Sigmoid colon (tissue), 7 donors: ENCODE measurements around the gene COMP. TPM values are rescaled to one million over a fixed set of nuclear protein-coding genes. Genes with fewer than 3 reads are reported as not detected.
"Not testable (repeated sequence)": the region's sequence is repeated elsewhere in the genome, so short reads cannot be mapped to it uniquely, and the experiment has no call there.

ENCODE experiments used
- DNase-seq: peaks from one replicate; pipeline ENCODE4 v3.0.0-alpha.2; 2019
- H3K27ac ChIP-seq, 4 donors: fragments of 200-600 bp; sonication (generic); one replicate each; pipeline ENCODE4 v1.5.1; 2016 to 2019; ENCODE audit warnings: mild to moderate bottlenecking in 1 of 4
- H3K27me3 ChIP-seq, 3 donors: fragments of 200-600 bp; sonication (generic); one replicate each; pipeline ENCODE4 v1.5.1; 2019; ENCODE audit warnings: mild to moderate bottlenecking in 1 of 3
- H3K36me3 ChIP-seq, 4 donors: fragments of 200-600 bp; sonication (generic); one replicate each; pipeline ENCODE4 v1.5.1; 2016 to 2019
- H3K4me1 ChIP-seq, 4 donors: fragments of 200-600 bp; sonication (generic); one replicate each; pipeline ENCODE4 v1.5.1; 2017 to 2019
- H3K4me3 ChIP-seq, 4 donors: fragments of 200-600 bp; sonication (generic); one replicate each; pipeline ENCODE4 v1.5.1; 2017 to 2019; ENCODE audit warnings: mild to moderate bottlenecking in 2 of 4, moderate library complexity in 1 of 4
- H3K9me3 ChIP-seq, 4 donors: fragments of 200-600 bp in 3 of 4; sonication (generic) in 3 of 4; one replicate each; pipeline versions ENCODE4 v1.5.1 to v1.6.1; 2013 to 2019
- CTCF ChIP-seq, 4 experiments: fragments of 450-650 bp in 3 of 4; fragments of 200-600 bp in 1 of 4; IDR thresholded peaks; one replicate each; pipeline ENCODE4 v1.5.1; 2016 to 2019; ENCODE audit warnings: antibody characterized with exemption in 4 of 4, mild to moderate bottlenecking in 3 of 4, moderate library complexity in 2 of 4
- EP300 ChIP-seq, 4 donors: sonication (generic); formaldehyde crosslinking; IDR thresholded peaks; one replicate each; pipeline ENCODE4 v1.6.1; 2017; ENCODE audit warnings: antibody characterized with exemption in 4 of 4
- POLR2A ChIP-seq, 2 donors: fragments of 450-650 bp; IDR thresholded peaks; one replicate each; pipeline ENCODE4 v1.6.1; 2016; ENCODE audit warnings: antibody characterized with exemption in 2 of 2, mild to moderate bottlenecking in 2 of 2, moderate library complexity in 2 of 2
- POLR2AphosphoS5 ChIP-seq, 4 donors: sonication (generic); formaldehyde crosslinking; IDR thresholded peaks; one replicate each; pipeline ENCODE4 v1.6.1; 2017; ENCODE audit warnings: antibody characterized with exemption in 4 of 4
- WGBS, 2 donors: extraction: QIAGEN DNeasy Blood & Tissue Kit; methylation state at CpG; one replicate each; pipeline ENCODE4 v1.1.7; 2013; 5-methylcytosine and 5-hydroxymethylcytosine counted together
- intact Hi-C: fragments of 100-400 bp; cut with DNase I; formaldehyde crosslinking; loops from one replicate; pipeline ENCODE4 v1.15.1; 2023
- polyA plus RNA-seq, 3 donors: library from polyadenylated mRNA; stranded (reverse); fragments of 200-250 nt; gene quantifications; one replicate each; pipeline ENCODE4 v1.2.3, GENCODE V29; 2013
- total RNA-seq, 4 donors: library from RNA; depleted of rRNA; stranded (reverse); fragments of >200 nt; gene quantifications; one replicate each; pipeline ENCODE4 v1.1.0, GENCODE V29; 2016
- donor health status: healthy with polysubstance abuse.
- donor health status: Bipolar disorder and iron deficiency.
- donor health status: healthy.

The COMP gene
- total and polyA plus RNA-seq, 7 donors, result 0.22 to 6.9 (median 0.66) TPM; not detected in 2

GRCh38 chr19:18828786-18829185 lies 37.7 kb upstream of the COMP start:
- WGBS, 2 donors, result 56 to 61% methylated on average over 6 of the region's 6 CpGs
- H3K9me3 ChIP-seq, result peaks cover 6 to 7% (median 6%) of the 10 kb centered on the region in 4 donors
- DNase-seq, result no peak
- no peak overlapping the region for H3K27ac ChIP-seq
- TF ChIP-seq POLR2AphosphoS5 (IDR thresholded peaks at IDR 0.05) (no peak), EP300 (IDR thresholded peaks at IDR 0.05) (no peak), CTCF (IDR thresholded peaks at IDR 0.05) (no peak), POLR2A (IDR thresholded peaks at IDR 0.05) (no peak)
- no peaks in the 10 kb centered on the region for H3K27me3 ChIP-seq
- intact Hi-C loops, result no loop called here
- H3K4me3 ChIP-seq, result no peak overlapping the region
- H3K36me3 ChIP-seq, result no peaks in the 10 kb centered on the region
- peaks cover 0 to 19% (median 11%) of the 10 kb centered on the region in 4 donors for H3K4me1 ChIP-seq

DNA sequence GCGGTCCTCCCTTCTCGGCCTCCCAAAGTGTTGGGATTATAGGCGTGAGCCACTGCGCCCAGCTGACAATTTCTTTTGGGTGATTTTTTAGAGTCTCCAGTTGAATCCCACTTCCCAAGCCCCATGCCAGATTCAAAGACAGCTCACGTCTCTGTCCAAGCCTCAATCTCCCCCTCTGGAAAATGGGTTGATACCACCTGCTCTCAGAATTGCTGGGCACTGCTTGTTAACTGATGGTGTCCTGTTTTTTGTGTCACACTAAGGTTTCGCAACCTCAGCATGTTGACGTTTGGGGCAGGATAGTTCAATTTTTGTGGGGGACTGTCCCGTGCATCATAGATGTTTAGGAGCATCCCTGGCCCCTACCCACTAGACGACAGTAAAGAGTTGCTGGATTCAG lies 26.5 kb upstream of the COMP start:
- 79 to 86% methylated on average over 9 of the region's 9 CpGs for WGBS, 2 donors
- no peak overlapping the region for H3K4me3 ChIP-seq
- no peak overlapping the region for H3K27ac ChIP-seq
- no peaks in the 10 kb centered on the region for H3K36me3 ChIP-seq
- H3K4me1 ChIP-seq, result no peaks in the 10 kb centered on the region
- no peak for DNase-seq
- TF ChIP-seq CTCF (IDR thresholded peaks at IDR 0.05) (no peak), POLR2A (IDR thresholded peaks at IDR 0.05) (no peak), EP300 (IDR thresholded peaks at IDR 0.05) (no peak), POLR2AphosphoS5 (IDR thresholded peaks at IDR 0.05) (no peak)
- no peaks in the 10 kb centered on the region for H3K9me3 ChIP-seq
- intact Hi-C loops, result no loop called here
- no peaks in the 10 kb centered on the region for H3K27me3 ChIP-seq

GRCh38 chr19:18816645-18817044 lies 25.5 kb upstream of the COMP start:
- H3K27me3 ChIP-seq, H3K4me3 ChIP-seq, H3K9me3 ChIP-seq, DNase-seq, H3K4me1 ChIP-seq, H3K27ac ChIP-seq, H3K36me3 ChIP-seq, intact Hi-C loops: not testable (repeated sequence)
- 91 to 92% methylated on average over 4 of the region's 4 CpGs for WGBS, 2 donors

DNA sequence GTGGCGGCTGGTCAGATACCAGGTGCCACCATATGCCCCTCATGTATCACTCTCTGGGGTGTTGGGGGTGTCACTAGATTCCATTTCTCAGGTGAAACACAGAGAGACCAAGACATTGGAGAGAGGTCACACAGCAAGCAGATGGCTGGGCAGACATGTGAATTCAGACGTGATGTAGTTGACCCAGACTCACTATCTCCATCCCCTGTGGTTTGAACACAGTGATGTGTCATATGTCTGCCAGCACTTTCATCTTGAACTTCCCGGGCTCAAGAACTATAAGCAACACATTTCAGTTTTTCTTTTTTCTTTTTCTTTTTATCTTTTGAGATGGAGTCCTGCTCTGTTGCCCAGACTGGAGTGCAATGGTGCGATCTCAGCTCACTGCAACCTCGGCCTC lies 24.6 kb upstream of the COMP start:
- no peak for DNase-seq
- TF ChIP-seq POLR2AphosphoS5 (IDR thresholded peaks at IDR 0.05), result no peak
- TF ChIP-seq CTCF (IDR thresholded peaks at IDR 0.05), result no peak
- TF ChIP-seq EP300 (IDR thresholded peaks at IDR 0.05), result no peak
- no peak for TF ChIP-seq POLR2A (IDR thresholded peaks at IDR 0.05)
- H3K4me1 ChIP-seq, result no peaks in the 10 kb centered on the region
- no peaks in the 10 kb centered on the region for H3K36me3 ChIP-seq
- 90 to 93% methylated on average over 5 of the region's 5 CpGs for WGBS, 2 donors
- peaks cover 0 to 2% (median 0%) of the 10 kb centered on the region in 3 donors for H3K27me3 ChIP-seq
- no peak overlapping the region for H3K27ac ChIP-seq
- H3K9me3 ChIP-seq, result no peaks in the 10 kb centered on the region
- intact Hi-C loops, result no loop called here
- no peak overlapping the region for H3K4me3 ChIP-seq

DNA sequence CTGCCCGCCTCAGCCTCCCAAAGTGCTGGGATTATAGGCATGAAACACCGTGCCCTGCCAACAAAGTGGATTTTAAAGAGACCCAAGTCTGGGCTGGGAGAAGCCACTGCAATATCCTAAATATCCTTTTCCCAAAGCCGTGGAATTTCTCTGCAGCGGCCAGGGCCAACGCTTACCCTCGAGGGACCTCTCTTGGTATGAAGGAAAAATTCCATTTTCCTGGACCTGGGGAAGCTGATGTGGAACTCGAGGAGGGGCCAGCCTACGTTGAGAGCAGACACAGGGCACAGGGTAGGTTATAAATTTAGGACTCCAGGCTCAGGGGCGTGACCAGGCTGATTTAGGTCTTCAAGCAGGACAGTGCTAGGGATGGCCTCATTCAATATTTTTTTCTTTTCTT lies 23.0 kb upstream of the COMP start:
- Histone ChIP-seq H3K4me1 (no peaks in the 10 kb centered on the region), H3K27me3 (peaks cover 0 to 4% (median 0%) of the 10 kb centered on the region in 3 donors), H3K4me3 (no peak overlapping the region), H3K27ac (no peak overlapping the region), H3K36me3 (no peaks in the 10 kb centered on the region), H3K9me3 (no peaks in the 10 kb centered on the region)
- TF ChIP-seq POLR2AphosphoS5 (IDR thresholded peaks at IDR 0.05) (no peak), EP300 (IDR thresholded peaks at IDR 0.05) (no peak), POLR2A (IDR thresholded peaks at IDR 0.05) (no peak), CTCF (IDR thresholded peaks at IDR 0.05) (no peak)
- intact Hi-C loops, result no loop called here
- no peak for DNase-seq
- WGBS, 2 donors, result 53 to 64% methylated on average over 9 of the region's 9 CpGs

- DNase-seq, H3K4me1 ChIP-seq, H3K4me3 ChIP-seq, H3K36me3 ChIP-seq, H3K9me3 ChIP-seq, intact Hi-C loops, H3K27ac ChIP-seq, H3K27me3 ChIP-seq: not testable (repeated sequence)
- 94 to 95% methylated on average over 5 of the region's 5 CpGs for whole genome bisulfite sequencing, 2 donors
Observed at GRCh38 chr19:18811638-18812037, 20.5 kb upstream of the COMP start.
